ENCODE data around the gene CASP2. TPM values are rescaled to one million over a fixed set of nuclear protein-coding genes. Genes with fewer than 3 reads are reported as not detected.

CASP2 gene
- polyA plus RNA-seq, 3 donors: 7.9 to 30.2 (median 12.2) TPM

GRCh38 chr7:143300959-143301935, 13.1 kb downstream of the CASP2 start:
- no peaks in the 10 kb centered on the region for H3K27me3 Mint-ChIP-seq (ENCODE audit: low read depth in 3 of 3)
- 0% methylated on average over 1 of the region's 8 CpGs for WGBS (ENCODE audit: insufficient coverage)
- peaks cover 41 to 49% of the 10 kb centered on the region in 2 donors for H3K4me1 ChIP-seq (ENCODE audit: control insufficient read depth in 1 of 2, insufficient read depth in 2 of 2, low read length in 2 of 2)
- peak; percentile 69 to 81 (median 80) for DNase-seq
- peaks cover 80% of the 10 kb centered on the region for H3K79me2 ChIP-seq (ENCODE audit: insufficient read depth, low read length)
- H3K36me3 ChIP-seq (replicated peaks in 1 of 2; ENCODE audit: control insufficient read depth in 1 of 2, insufficient read depth in 2 of 2, low read length in 2 of 2): peaks cover 56 to 91% of the 10 kb centered on the region in 2 donors
- H3K4me3 ChIP-seq (replicated peaks in 1 of 3; ENCODE audit: low read depth in 2 of 3, low read length in 3 of 3): peak overlapping the region in 1 of 3 experiments; percentile 40
- H3K4me3 Mint-ChIP-seq: peak overlapping the region in 1 of 2 donors; percentile 84
- no peak for TF ChIP-seq CTCF (IDR thresholded peaks at IDR 0.05)
- H3K4me2 ChIP-seq (replicated peaks; ENCODE audit: extremely low read depth, low read length, poor library complexity, severe bottlenecking): peak overlapping the region; percentile 64
- H3K27ac Mint-ChIP-seq: peak overlapping the region; percentile 76 to 88 (median 84)
- H4K20me1 ChIP-seq (ENCODE audit: insufficient read depth, low read length): no peaks in the 10 kb centered on the region
- peak overlapping the region; percentile 18 to 79 for H3K27ac ChIP-seq (ENCODE audit: low read depth in 1 of 2, low read length in 2 of 2)
- peaks cover 0 to 3% (median 0%) of the 10 kb centered on the region in 7 donors for H3K9me3 Mint-ChIP-seq
- H3K9me3 ChIP-seq (replicated peaks in 1 of 2; ENCODE audit: control insufficient read depth in 1 of 2, insufficient read depth in 1 of 2, low read length in 2 of 2): no peaks in the 10 kb centered on the region
- intact Hi-C loops (cut with micrococcal nuclease): loop anchor here (5.0 kb wide), 2 partner anchors 54 to 294 kb away; no protein-coding TSS in a partner anchor
- H3K27me3 ChIP-seq (ENCODE audit: control insufficient read depth in 2 of 2, insufficient read depth in 2 of 2, low read length in 2 of 2): no peaks in the 10 kb centered on the region
- peak overlapping the region; percentile 2 for H3K9ac ChIP-seq (ENCODE audit: insufficient read depth, low read length, poor library complexity, severe bottlenecking)
- peaks cover 54% of the 10 kb centered on the region for H3K4me1 Mint-ChIP-seq
- H2AFZ ChIP-seq (ENCODE audit: insufficient read depth, low read depth, low read length, poor library complexity, severe bottlenecking): peak overlapping the region; percentile 15
- H3K36me3 Mint-ChIP-seq: peaks cover 62 to 92% of the 10 kb centered on the region in 2 donors

- Histone ChIP-seq H4K20me1 (ENCODE audit: insufficient read depth, low read length) (no peaks in the 10 kb centered on the region), H3K36me3 (replicated peaks in 1 of 2; ENCODE audit: control insufficient read depth in 1 of 2, insufficient read depth in 2 of 2, low read length in 2 of 2) (peaks cover 66 to 89% of the 10 kb centered on the region in 2 donors), H3K27me3 (ENCODE audit: control insufficient read depth in 2 of 2, insufficient read depth in 2 of 2, low read length in 2 of 2) (no peaks in the 10 kb centered on the region), H3K4me1 (ENCODE audit: control insufficient read depth in 1 of 2, insufficient read depth in 2 of 2, low read length in 2 of 2) (peaks cover 33 to 39% of the 10 kb centered on the region in 2 donors), H3K9me3 (replicated peaks in 1 of 2; ENCODE audit: control insufficient read depth in 1 of 2, insufficient read depth in 1 of 2, low read length in 2 of 2) (no peaks in the 10 kb centered on the region), H3K27ac (ENCODE audit: low read depth in 1 of 2, low read length in 2 of 2) (no peak overlapping the region), H3K9ac (ENCODE audit: insufficient read depth, low read length, poor library complexity, severe bottlenecking) (no peak overlapping the region), H2AFZ (ENCODE audit: insufficient read depth, low read depth, low read length, poor library complexity, severe bottlenecking) (no peak overlapping the region), H3K4me3 (replicated peaks in 1 of 3; ENCODE audit: low read depth in 2 of 3, low read length in 3 of 3) (no peak overlapping the region), H3K79me2 (ENCODE audit: insufficient read depth, low read length) (peaks cover 71% of the 10 kb centered on the region), H3K4me2 (replicated peaks; ENCODE audit: extremely low read depth, low read length, poor library complexity, severe bottlenecking) (no peak overlapping the region)
- H3K4me3 Mint-ChIP-seq: no peak overlapping the region
- intact Hi-C loops (cut with micrococcal nuclease): loop anchor here (5.0 kb wide), 2 partner anchors 56 to 296 kb away; no protein-coding TSS in a partner anchor
- H3K9me3 Mint-ChIP-seq: peaks cover 0 to 3% (median 0%) of the 10 kb centered on the region in 7 donors
- peak overlapping the region in 2 of 7 donors; percentile 47 to 49 for H3K27ac Mint-ChIP-seq
- H3K27me3 Mint-ChIP-seq (ENCODE audit: low read depth in 3 of 3): peaks cover 0 to 3% (median 0%) of the 10 kb centered on the region in 3 donors
- no peak for TF ChIP-seq CTCF (IDR thresholded peaks at IDR 0.05)
- peaks cover 51% of the 10 kb centered on the region for H3K4me1 Mint-ChIP-seq
- no peak for DNase-seq
- H3K36me3 Mint-ChIP-seq: peaks cover 70 to 89% of the 10 kb centered on the region in 2 donors
- WGBS (ENCODE audit: insufficient coverage): over 99% methylated on average over 8 of the region's 10 CpGs
Observed at GRCh38 chr7:143303733-143304132, 15.6 kb downstream of the CASP2 start.

Data from CD14-positive monocyte (primary cell).